Neuron (in vitro differentiated cells): ENCODE data around the gene PDZD4.

Source experiments
- H2AFZ ChIP-seq: one replicate; pipeline ENCODE4 v1.6.1; 2013; ENCODE audit warnings: low read depth, mild to moderate bottlenecking, inconsistent platforms, low read length, moderate library complexity
- H3K27me3 ChIP-seq: one replicate; pipeline ENCODE4 v1.6.1; 2013; ENCODE audit warnings: low read length; ENCODE audit not compliant: insufficient read depth
- H3K36me3 ChIP-seq: one replicate; pipeline ENCODE4 v1.6.1; 2013; ENCODE audit warnings: low read length; ENCODE audit not compliant: insufficient read depth
- H3K4me1 ChIP-seq: one replicate; pipeline ENCODE4 v1.6.1; 2013; ENCODE audit warnings: low read length; ENCODE audit not compliant: insufficient read depth
- H3K4me3 ChIP-seq: 2 replicates; pipeline ENCODE4 v1.5.1; 2013; ENCODE audit warnings: mild to moderate bottlenecking, low read length, moderate library complexity
- H3K9me3 ChIP-seq: one replicate; pipeline ENCODE4 v1.6.1; 2013; ENCODE audit warnings: low read length

Gene PDZD4

GRCh38 chrX:153845842-153846241, 15.5 kb upstream of the PDZD4 start:
- Histone ChIP-seq H3K27me3 (peaks cover 6% of the 10 kb centered on the region), H2AFZ (no peak overlapping the region)

GRCh38 chrX:153845195-153845594, 14.9 kb upstream of the PDZD4 start:
- no peaks in the 10 kb centered on the region for H3K36me3 ChIP-seq
- no peak overlapping the region for H2AFZ ChIP-seq
- H3K9me3 ChIP-seq: no peaks in the 10 kb centered on the region
- peaks cover 25% of the 10 kb centered on the region for H3K4me1 ChIP-seq
- H3K27me3 ChIP-seq: peaks cover 6% of the 10 kb centered on the region
- no peak overlapping the region for H3K4me3 ChIP-seq

More at GRCh38 chrX:153845842-153846241, 15.5 kb upstream of the PDZD4 start:
- Histone ChIP-seq H3K9me3 (no peaks in the 10 kb centered on the region), H3K4me3 (no peak overlapping the region), H3K4me1 (peaks cover 25% of the 10 kb centered on the region), H3K36me3 (no peaks in the 10 kb centered on the region)

GRCh38 chrX:153844509-153845082, 14.3 kb upstream of the PDZD4 start:
- Histone ChIP-seq H3K4me3 (no peak overlapping the region), H3K9me3 (no peaks in the 10 kb centered on the region), H3K27me3 (peaks cover 6% of the 10 kb centered on the region), H3K4me1 (peaks cover 25% of the 10 kb centered on the region), H3K36me3 (no peaks in the 10 kb centered on the region), H2AFZ (no peak overlapping the region)

GRCh38 chrX:153836921-153837320, 6.6 kb upstream of the PDZD4 start:
- Histone ChIP-seq H3K9me3 (no peaks in the 10 kb centered on the region), H3K27me3 (peaks cover 2% of the 10 kb centered on the region), H3K4me3 (no peak overlapping the region), H3K36me3 (no peaks in the 10 kb centered on the region), H2AFZ (no peak overlapping the region), H3K4me1 (no peaks in the 10 kb centered on the region)

GRCh38 chrX:153832728-153833127, 2.4 kb upstream of the PDZD4 start:
- Histone ChIP-seq H3K4me1 (peaks cover 9% of the 10 kb centered on the region), H3K27me3 (peaks cover 4% of the 10 kb centered on the region), H3K4me3 (no peak overlapping the region), H3K36me3 (no peaks in the 10 kb centered on the region), H2AFZ (no peak overlapping the region), H3K9me3 (no peaks in the 10 kb centered on the region)

- Histone ChIP-seq H3K36me3 (no peaks in the 10 kb centered on the region), H3K27me3 (peaks cover 6% of the 10 kb centered on the region), H2AFZ (no peak overlapping the region), H3K4me1 (peaks cover 9% of the 10 kb centered on the region), H3K4me3 (peak overlapping the region; percentile 49), H3K9me3 (no peaks in the 10 kb centered on the region)
These were observed 1.2 kb upstream of the PDZD4 start for GRCh38 chrX:153831429-153832150.

GRCh38 chrX:153830640-153831428, 490 bp upstream of the PDZD4 start:
- H3K36me3 ChIP-seq: no peaks in the 10 kb centered on the region
- peaks cover 6% of the 10 kb centered on the region for H3K27me3 ChIP-seq
- no peak overlapping the region for H2AFZ ChIP-seq
- peaks cover 9% of the 10 kb centered on the region for H3K4me1 ChIP-seq
- no peaks in the 10 kb centered on the region for H3K9me3 ChIP-seq
- peak overlapping the region; percentile 54 for H3K4me3 ChIP-seq

- no peaks in the 10 kb centered on the region for H3K36me3 ChIP-seq
- H3K4me3 ChIP-seq: peak overlapping the region; percentile 54
- no peaks in the 10 kb centered on the region for H3K9me3 ChIP-seq
- H3K27me3 ChIP-seq: peaks cover 12% of the 10 kb centered on the region
- peaks cover 9% of the 10 kb centered on the region for H3K4me1 ChIP-seq
- no peak overlapping the region for H2AFZ ChIP-seq
These were observed 870 bp downstream of the PDZD4 start for GRCh38 chrX:153829549-153829798.

- H3K27me3 ChIP-seq: peaks cover 12% of the 10 kb centered on the region
- no peaks in the 10 kb centered on the region for H3K9me3 ChIP-seq
- H2AFZ ChIP-seq: no peak overlapping the region
- H3K4me1 ChIP-seq: peaks cover 9% of the 10 kb centered on the region
- H3K36me3 ChIP-seq: no peaks in the 10 kb centered on the region
- H3K4me3 ChIP-seq: peak overlapping the region; percentile 54
These were observed 1.4 kb downstream of the PDZD4 start for GRCh38 chrX:153828723-153829548.

GRCh38 chrX:153828308-153828707, 2.0 kb downstream of the PDZD4 start:
- H2AFZ ChIP-seq: no peak overlapping the region
- no peaks in the 10 kb centered on the region for H3K36me3 ChIP-seq
- H3K27me3 ChIP-seq: peaks cover 12% of the 10 kb centered on the region
- peak overlapping the region; percentile 54 for H3K4me3 ChIP-seq
- H3K4me1 ChIP-seq: peaks cover 9% of the 10 kb centered on the region
- no peaks in the 10 kb centered on the region for H3K9me3 ChIP-seq

- peaks cover 12% of the 10 kb centered on the region for H3K27me3 ChIP-seq
- no peaks in the 10 kb centered on the region for H3K36me3 ChIP-seq
- H2AFZ ChIP-seq: no peak overlapping the region
- no peak overlapping the region for H3K4me3 ChIP-seq
- peaks cover 9% of the 10 kb centered on the region for H3K4me1 ChIP-seq
- H3K9me3 ChIP-seq: no peaks in the 10 kb centered on the region
These were observed 2.4 kb downstream of the PDZD4 start for GRCh38 chrX:153827903-153828302.

GRCh38 chrX:153827016-153827415, 3.3 kb downstream of the PDZD4 start:
- Histone ChIP-seq H3K27me3 (peaks cover 15% of the 10 kb centered on the region), H2AFZ (no peak overlapping the region), H3K4me1 (peaks cover 9% of the 10 kb centered on the region), H3K9me3 (no peaks in the 10 kb centered on the region), H3K36me3 (no peaks in the 10 kb centered on the region), H3K4me3 (no peak overlapping the region)

GRCh38 chrX:153825042-153825441, 5.3 kb downstream of the PDZD4 start:
- no peak overlapping the region for H3K4me3 ChIP-seq
- no peaks in the 10 kb centered on the region for H3K9me3 ChIP-seq
- peaks cover 3% of the 10 kb centered on the region for H3K4me1 ChIP-seq
- no peak overlapping the region for H2AFZ ChIP-seq
- H3K27me3 ChIP-seq: peaks cover 15% of the 10 kb centered on the region
- H3K36me3 ChIP-seq: no peaks in the 10 kb centered on the region
